NCI-H82 (cell line): Measurements from ENCODE around the gene PATL2.
"Not testable (repeated sequence)": the region's sequence is repeated elsewhere in the genome, so short reads cannot be mapped to it uniquely, and the experiment has no call there.

ENCODE experiments used
- DNase-seq: peaks from one replicate; lab custom pipeline; 2025; lab: John Stamatoyannopoulos, UW

Gene PATL2

GRCh38 chr15:44647036-44647435 lies 64.1 kb downstream of the PATL2 start:
- no peak for DNase-seq

- DNase-seq, result no peak
These were observed 64.7 kb downstream of the PATL2 start for GRCh38 chr15:44646460-44646859.

- no peak for DNase-seq
These were observed 69.5 kb downstream of the PATL2 start for GRCh38 chr15:44641651-44642050.

- no peak for DNase-seq
These were observed 74.1 kb downstream of the PATL2 start for GRCh38 chr15:44636976-44637375.

GRCh38 chr15:44633603-44634002 lies 77.5 kb downstream of the PATL2 start:
- no peak for DNase-seq

- DNase-seq, result not testable (repeated sequence)
These were observed 85.8 kb downstream of the PATL2 start for GRCh38 chr15:44625286-44625685.

- no peak for DNase-seq
These were observed 87.9 kb downstream of the PATL2 start for GRCh38 chr15:44623178-44623577.

- no peak for DNase-seq
These were observed 91.0 kb downstream of the PATL2 start for GRCh38 chr15:44620081-44620480.

GRCh38 chr15:44616974-44617373 lies 94.1 kb downstream of the PATL2 start:
- no peak for DNase-seq
